ENCODE data around the gene CDK8.

CDK8 gene

GRCh38 chr13:26253787-26254582 lies at the start of gene CDK8:
CDK8 (plus strand) TSS chr13:26254129; CDS start chr13:26254642, 513 bp downstream.
- peak; percentile 81 to 86 for DNase-seq (ENCODE audit: low read depth in 1 of 2, low spot score in 1 of 2)

GRCh38 chr13:26208287-26208686 lies 45.6 kb upstream of the CDK8 start:
- no peak for DNase-seq (ENCODE audit: low read depth in 1 of 2, low spot score in 1 of 2)

- DNase-seq (ENCODE audit: low read depth in 1 of 2, low spot score in 1 of 2), result no peak
Measured at GRCh38 chr13:26213345-26213744, 40.6 kb upstream of the CDK8 start.

- DNase-seq (ENCODE audit: low read depth in 1 of 2, low spot score in 1 of 2), result no peak
Measured at GRCh38 chr13:26213982-26214381, 39.9 kb upstream of the CDK8 start.

- DNase-seq (ENCODE audit: low read depth in 1 of 2, low spot score in 1 of 2), result no peak
Measured at GRCh38 chr13:26216042-26216441, 37.9 kb upstream of the CDK8 start.

- DNase-seq (ENCODE audit: low read depth in 1 of 2, low spot score in 1 of 2), result no peak
Measured at GRCh38 chr13:26219726-26220125, 34.2 kb upstream of the CDK8 start.

- DNase-seq (ENCODE audit: low read depth in 1 of 2, low spot score in 1 of 2), result no peak
Measured at GRCh38 chr13:26220575-26220974, 33.4 kb upstream of the CDK8 start.

- DNase-seq (ENCODE audit: low read depth in 1 of 2, low spot score in 1 of 2), result no peak
Measured at GRCh38 chr13:26221399-26221720, 32.6 kb upstream of the CDK8 start.

GRCh38 chr13:26221721-26222519 lies 32.0 kb upstream of the CDK8 start, which contains the start of gene RNF6:
RNF6 (minus strand) TSS chr13:26222314; CDS start chr13:26219649, 2,665 bp downstream.
- DNase-seq (ENCODE audit: low read depth in 1 of 2, low spot score in 1 of 2), result peak; percentile 79 to 85

- DNase-seq (ENCODE audit: low read depth in 1 of 2, low spot score in 1 of 2), result no peak
Measured at GRCh38 chr13:26222520-26223046, 31.3 kb upstream of the CDK8 start.

GRCh38 chr13:26225896-26226617 lies 27.9 kb upstream of the CDK8 start:
- DNase-seq (ENCODE audit: low read depth in 1 of 2, low spot score in 1 of 2), result no peak

GRCh38 chr13:26227166-26227971 lies 26.6 kb upstream of the CDK8 start:
- no peak for DNase-seq (ENCODE audit: low read depth in 1 of 2, low spot score in 1 of 2)

GRCh38 chr13:26228096-26228495 lies 25.8 kb upstream of the CDK8 start:
- no peak for DNase-seq (ENCODE audit: low read depth in 1 of 2, low spot score in 1 of 2)

- no peak for DNase-seq (ENCODE audit: low read depth in 1 of 2, low spot score in 1 of 2)
Measured at GRCh38 chr13:26229080-26229615, 24.8 kb upstream of the CDK8 start.

- no peak for DNase-seq (ENCODE audit: low read depth in 1 of 2, low spot score in 1 of 2)
Measured at GRCh38 chr13:26230703-26231102, 23.2 kb upstream of the CDK8 start.

- no peak for DNase-seq (ENCODE audit: low read depth in 1 of 2, low spot score in 1 of 2)
Measured at GRCh38 chr13:26236296-26236695, 17.6 kb upstream of the CDK8 start.

- DNase-seq (ENCODE audit: low read depth in 1 of 2, low spot score in 1 of 2), result no peak
Measured at GRCh38 chr13:26246154-26246553, 7.8 kb upstream of the CDK8 start.

- DNase-seq (ENCODE audit: low read depth in 1 of 2, low spot score in 1 of 2), result no peak
Measured at GRCh38 chr13:26247011-26247410, 6.9 kb upstream of the CDK8 start.

- no peak for DNase-seq (ENCODE audit: low read depth in 1 of 2, low spot score in 1 of 2)
Measured at GRCh38 chr13:26247608-26248007, 6.3 kb upstream of the CDK8 start.

GRCh38 chr13:26249551-26249950 lies 4.4 kb upstream of the CDK8 start:
- no peak for DNase-seq (ENCODE audit: low read depth in 1 of 2, low spot score in 1 of 2)
